DND-41 (cell line): ENCODE data around the gene GIT1.

Experiments
- EZH2 ChIP-seq: IDR thresholded peaks from 3 replicates; pipeline ENCODE4 v1.6.1; 2012; ENCODE audit warnings: borderline replicate concordance, low read depth, mild to moderate bottlenecking, moderate library complexity, low read length, inconsistent platforms; ENCODE audit not compliant: severe bottlenecking
- TF ChIP-seq, protein P1 (sequence below): IDR thresholded peaks from 2 replicates; pipeline ENCODE4 v1.5.1; 2012; ENCODE audit warnings: borderline replicate concordance, low read length, moderate library complexity, mild to moderate bottlenecking; ENCODE audit not compliant: poor library complexity, severe bottlenecking; ENCODE audit errors: extremely low read depth

DNA sequence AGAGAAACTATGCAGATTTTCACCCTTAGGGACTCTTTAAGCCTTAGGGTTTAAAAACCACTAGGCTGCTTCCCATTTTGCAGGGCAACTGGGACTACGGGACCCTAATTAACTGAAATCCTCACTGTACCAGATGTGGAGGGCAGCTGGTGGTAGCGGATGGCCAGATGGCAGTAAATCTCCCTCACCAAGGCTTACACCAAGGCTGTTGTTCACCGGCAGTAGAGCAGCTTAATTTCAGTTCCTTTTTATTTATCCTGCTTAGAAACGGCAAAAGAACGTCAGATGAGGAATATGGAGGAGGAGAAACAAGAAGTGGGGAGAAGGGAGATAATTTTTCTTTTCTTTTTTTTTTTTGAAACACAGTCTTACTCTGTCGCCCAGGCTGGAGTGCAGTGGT, 29.1 kb downstream of the GIT1 start:
- TF ChIP-seq, protein P1, sequence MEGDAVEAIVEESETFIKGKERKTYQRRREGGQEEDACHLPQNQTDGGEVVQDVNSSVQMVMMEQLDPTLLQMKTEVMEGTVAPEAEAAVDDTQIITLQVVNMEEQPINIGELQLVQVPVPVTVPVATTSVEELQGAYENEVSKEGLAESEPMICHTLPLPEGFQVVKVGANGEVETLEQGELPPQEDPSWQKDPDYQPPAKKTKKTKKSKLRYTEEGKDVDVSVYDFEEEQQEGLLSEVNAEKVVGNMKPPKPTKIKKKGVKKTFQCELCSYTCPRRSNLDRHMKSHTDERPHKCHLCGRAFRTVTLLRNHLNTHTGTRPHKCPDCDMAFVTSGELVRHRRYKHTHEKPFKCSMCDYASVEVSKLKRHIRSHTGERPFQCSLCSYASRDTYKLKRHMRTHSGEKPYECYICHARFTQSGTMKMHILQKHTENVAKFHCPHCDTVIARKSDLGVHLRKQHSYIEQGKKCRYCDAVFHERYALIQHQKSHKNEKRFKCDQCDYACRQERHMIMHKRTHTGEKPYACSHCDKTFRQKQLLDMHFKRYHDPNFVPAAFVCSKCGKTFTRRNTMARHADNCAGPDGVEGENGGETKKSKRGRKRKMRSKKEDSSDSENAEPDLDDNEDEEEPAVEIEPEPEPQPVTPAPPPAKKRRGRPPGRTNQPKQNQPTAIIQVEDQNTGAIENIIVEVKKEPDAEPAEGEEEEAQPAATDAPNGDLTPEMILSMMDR = no peak
- no peak for TF ChIP-seq EZH2
